ENCODE results near the gene SMPD2.

- TF ChIP-seq, protein P1, sequence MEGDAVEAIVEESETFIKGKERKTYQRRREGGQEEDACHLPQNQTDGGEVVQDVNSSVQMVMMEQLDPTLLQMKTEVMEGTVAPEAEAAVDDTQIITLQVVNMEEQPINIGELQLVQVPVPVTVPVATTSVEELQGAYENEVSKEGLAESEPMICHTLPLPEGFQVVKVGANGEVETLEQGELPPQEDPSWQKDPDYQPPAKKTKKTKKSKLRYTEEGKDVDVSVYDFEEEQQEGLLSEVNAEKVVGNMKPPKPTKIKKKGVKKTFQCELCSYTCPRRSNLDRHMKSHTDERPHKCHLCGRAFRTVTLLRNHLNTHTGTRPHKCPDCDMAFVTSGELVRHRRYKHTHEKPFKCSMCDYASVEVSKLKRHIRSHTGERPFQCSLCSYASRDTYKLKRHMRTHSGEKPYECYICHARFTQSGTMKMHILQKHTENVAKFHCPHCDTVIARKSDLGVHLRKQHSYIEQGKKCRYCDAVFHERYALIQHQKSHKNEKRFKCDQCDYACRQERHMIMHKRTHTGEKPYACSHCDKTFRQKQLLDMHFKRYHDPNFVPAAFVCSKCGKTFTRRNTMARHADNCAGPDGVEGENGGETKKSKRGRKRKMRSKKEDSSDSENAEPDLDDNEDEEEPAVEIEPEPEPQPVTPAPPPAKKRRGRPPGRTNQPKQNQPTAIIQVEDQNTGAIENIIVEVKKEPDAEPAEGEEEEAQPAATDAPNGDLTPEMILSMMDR (IDR thresholded peaks at IDR 0.05; ENCODE audit: insufficient read depth, low read length, poor library complexity, severe bottlenecking), result no peak
- no peak for TF ChIP-seq EZH2phosphoT487 (conservative IDR thresholded peaks at IDR 0.05; ENCODE audit: low read length)
Measured at GRCh38 chr6:109411034-109411433, 29.5 kb upstream of the SMPD2 start.
